GM12864 (cell line): Measurements from ENCODE around the gene FKBP1A.

Source experiments
- DNase-seq: peaks from one replicate; pipeline ENCODE4 v3.0.0-alpha.2; 2011; ENCODE audit warnings: low read depth
- H3K4me3 ChIP-seq: 2 replicates; pipeline ENCODE4 v1.5.1; 2011; ENCODE audit warnings: mild to moderate bottlenecking, low read depth, low read length, control low read depth
- TF ChIP-seq, protein P1 (sequence below): IDR thresholded peaks from 2 replicates; pipeline ENCODE4 v1.5.1; 2011; ENCODE audit warnings: low read depth, mild to moderate bottlenecking, moderate library complexity, low read length, control low read depth, inconsistent platforms; ENCODE audit errors: missing control alignments

FKBP1A gene

DNA sequence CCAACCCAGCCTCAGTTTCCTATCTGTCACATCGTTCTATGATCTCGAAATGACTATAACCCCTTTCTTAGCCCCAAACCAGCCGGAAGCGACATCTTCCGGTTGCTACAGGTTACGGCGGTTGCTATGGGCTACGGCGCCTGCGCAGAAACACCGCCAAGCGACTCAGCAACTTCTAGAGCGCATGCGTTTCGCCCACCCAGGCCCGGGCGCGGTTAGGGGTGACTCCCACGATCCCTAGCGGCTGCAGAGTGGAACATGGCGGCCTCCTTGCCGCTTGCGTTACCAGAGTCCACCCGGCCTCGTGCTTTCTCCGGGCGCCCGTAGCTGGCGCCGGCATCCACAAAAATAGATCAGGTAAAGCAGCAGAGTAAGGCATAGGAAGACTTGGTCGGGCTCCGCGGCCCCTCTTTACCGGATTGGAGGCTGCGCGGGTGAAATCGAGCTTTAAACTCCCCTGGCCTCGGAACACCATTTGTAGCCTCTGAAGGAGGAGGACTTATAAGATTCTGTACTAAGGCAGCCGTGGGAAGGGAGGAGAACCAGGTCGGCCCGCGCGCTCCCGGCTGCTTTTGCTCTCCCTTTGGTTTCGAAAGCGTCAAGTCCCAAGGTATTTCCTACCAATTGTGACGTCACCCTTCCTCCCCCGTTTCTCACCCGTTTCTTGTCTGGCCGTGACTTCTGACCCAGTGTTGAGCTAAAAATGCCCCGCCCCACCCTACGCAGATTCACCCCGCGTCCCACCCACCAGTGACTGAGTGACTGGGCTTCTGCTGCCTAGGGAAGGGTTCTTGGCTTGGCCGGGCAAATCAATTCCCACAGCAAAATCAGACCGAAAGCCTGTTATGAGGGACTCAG is 67.5 kb downstream of the FKBP1A start:
- peak overlapping the region; percentile 62 for H3K4me3 ChIP-seq
- DNase-seq = peak; percentile 89
- TF ChIP-seq, protein P1, sequence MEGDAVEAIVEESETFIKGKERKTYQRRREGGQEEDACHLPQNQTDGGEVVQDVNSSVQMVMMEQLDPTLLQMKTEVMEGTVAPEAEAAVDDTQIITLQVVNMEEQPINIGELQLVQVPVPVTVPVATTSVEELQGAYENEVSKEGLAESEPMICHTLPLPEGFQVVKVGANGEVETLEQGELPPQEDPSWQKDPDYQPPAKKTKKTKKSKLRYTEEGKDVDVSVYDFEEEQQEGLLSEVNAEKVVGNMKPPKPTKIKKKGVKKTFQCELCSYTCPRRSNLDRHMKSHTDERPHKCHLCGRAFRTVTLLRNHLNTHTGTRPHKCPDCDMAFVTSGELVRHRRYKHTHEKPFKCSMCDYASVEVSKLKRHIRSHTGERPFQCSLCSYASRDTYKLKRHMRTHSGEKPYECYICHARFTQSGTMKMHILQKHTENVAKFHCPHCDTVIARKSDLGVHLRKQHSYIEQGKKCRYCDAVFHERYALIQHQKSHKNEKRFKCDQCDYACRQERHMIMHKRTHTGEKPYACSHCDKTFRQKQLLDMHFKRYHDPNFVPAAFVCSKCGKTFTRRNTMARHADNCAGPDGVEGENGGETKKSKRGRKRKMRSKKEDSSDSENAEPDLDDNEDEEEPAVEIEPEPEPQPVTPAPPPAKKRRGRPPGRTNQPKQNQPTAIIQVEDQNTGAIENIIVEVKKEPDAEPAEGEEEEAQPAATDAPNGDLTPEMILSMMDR = no peak

DNA sequence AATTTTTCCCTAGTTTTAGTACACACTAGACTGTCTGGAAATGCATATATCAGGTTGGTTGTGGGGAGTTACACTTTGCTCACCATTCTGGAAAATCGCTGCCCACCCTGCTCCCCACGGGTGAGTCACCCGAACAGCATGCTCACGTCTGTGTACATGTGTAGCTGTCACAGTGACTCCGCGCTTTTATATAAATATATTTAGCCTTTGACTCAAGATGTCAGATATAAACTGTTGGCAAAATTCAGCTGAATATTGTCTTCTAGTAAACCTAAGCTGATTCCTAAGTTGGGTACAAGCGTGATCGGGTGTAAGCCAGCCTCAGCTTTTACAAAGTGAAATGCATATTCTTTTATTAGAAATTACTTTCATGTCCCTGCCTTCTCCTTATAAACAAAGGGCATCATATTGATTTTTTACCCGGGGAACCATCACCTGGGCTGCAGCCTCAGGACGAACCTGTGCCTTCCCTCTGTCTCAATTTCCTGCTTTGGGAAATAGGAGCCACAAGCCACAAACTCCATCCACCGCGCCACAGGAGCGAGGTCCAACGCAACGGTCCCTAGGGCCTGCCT is 68.2 kb downstream of the FKBP1A start:
- peak overlapping the region; percentile 62 for H3K4me3 ChIP-seq
- DNase-seq = no peak
- TF ChIP-seq, protein P1 = no peak

DNA sequence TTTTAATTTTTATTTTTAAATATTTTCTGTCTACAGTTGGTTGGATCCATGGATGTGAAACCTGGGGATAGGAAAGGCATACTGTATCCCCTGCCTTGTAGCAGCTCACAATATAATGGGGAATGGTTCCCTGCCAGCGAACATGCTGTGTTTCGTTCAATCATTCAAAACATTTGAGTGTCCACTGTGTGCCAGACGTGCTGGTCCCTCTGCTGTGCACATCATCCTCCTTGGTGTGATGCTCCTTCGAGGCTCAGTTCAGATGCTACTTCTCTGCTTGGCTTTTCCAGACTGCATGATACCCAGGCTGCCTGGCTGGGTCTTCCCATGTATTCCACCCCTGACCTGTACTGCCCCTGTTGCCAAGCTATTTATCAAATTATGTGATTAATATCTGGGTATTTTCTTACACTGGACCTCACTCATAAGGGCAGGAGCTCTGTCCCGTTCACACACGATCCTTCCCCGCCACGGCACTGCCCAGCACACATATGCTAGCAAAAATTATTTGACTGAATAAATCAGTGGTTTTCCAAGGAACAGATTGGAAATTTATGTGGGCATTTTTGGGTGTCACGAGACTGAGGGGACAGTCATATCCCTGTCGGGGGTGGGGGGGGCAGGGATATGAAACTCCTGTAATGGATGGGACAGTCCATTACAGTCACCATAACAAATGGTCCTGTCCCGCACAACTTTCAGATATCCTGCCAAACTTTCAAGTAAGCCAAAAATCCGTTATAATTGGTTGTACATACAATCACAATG is 68.8 kb downstream of the FKBP1A start:
- no peak for DNase-seq
- no peak overlapping the region for H3K4me3 ChIP-seq
- TF ChIP-seq, protein P1 = no peak

DNA sequence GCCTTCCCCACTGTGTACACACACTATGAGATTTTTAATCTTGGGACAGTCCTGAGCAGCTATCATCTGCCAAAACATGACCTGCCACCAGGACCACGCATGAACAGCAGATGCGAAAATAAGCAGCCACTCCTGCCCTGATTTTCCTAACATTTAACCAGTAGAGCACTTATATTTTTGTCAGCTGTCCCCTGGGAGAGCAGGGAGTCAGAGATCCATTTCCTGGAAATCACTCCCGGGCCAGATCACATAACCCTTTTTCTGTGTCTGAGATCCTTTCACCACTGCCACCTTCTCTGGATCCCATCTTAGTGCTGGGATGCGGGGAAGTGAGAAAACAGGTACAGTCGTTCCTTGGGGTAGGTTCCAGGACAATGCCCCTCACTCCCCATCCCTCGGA is 69.6 kb downstream of the FKBP1A start:
- H3K4me3 ChIP-seq = no peak overlapping the region
- no peak for DNase-seq
- TF ChIP-seq, protein P1 = no peak

DNA sequence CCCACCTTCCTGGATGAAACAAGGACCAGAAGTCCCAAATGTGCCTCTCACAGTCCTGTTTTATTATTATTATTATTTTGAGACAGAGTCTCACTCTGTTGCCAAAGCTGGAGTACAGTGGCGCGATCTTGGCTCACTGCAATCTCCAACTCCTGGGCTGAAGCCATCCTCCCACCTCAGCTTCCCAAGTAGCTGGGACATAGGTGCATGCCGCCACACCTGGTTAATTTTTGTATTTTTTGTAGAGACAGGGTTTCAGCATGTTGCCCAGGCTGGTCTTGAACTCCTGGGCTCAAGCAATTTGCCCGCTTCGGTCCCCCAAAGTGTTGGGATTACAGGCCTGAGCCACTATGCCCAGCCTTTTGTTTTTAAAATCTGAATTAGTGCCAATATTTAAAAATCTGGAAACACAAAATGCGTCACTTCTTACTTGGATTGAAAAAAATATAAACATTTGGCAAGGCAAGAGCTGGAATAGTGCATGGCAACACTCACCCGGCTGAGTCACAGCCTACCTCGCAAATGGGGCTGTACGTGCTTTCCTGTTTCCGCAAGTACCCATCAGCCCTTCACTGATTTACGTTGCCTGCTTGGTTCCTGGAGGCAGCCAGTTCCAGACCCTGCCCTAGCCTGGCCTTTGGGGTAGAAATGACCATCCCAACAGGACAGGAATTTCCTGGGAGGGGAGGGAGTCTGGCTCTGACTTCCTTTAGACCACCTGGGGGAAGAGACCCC is 70.2 kb downstream of the FKBP1A start:
- TF ChIP-seq, protein P1 = no peak
- no peak overlapping the region for H3K4me3 ChIP-seq
- DNase-seq = no peak

DNA sequence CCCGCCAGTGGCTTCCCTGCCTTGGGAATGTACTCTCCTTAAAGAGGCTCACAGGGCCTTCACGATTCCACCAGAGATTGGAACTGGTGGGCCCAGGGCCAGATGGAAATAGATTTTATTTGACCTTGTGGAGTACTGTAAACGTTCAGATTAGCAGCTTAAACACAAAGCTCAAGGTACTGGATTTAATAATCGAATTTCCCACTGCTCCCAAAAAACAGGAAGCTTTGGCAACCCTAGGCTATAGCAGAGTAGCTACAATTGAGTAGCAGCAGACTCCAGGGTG is 71.3 kb downstream of the FKBP1A start:
- no peak for DNase-seq
- TF ChIP-seq, protein P1 = no peak
- no peak overlapping the region for H3K4me3 ChIP-seq
